ENCODE measurements around the gene LRRTM4. TPM values are rescaled to one million over a fixed set of nuclear protein-coding genes. Genes with fewer than 3 reads are reported as not detected.

LRRTM4 gene
- total RNA-seq, 1 donor from 2014 or later = not detected

DNA sequence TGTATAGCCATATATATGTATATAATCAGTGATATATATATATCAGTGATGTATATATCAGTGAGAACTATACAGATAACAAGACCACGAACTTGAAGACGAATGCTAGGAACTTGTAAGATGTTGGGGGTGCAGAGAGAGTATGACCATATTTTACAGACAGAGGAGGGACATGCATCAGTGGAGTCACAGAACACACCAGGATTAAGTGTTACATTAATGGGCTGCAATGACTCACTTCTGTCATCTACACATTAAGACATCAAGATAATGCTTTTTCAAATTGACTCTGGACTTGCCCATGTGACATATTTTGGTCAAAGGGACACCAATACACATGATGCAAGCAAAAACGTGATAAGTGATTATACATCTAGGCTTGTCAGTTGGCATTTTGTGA lies 501.0 kb downstream of the LRRTM4 start:
- H3K4me3 Mint-ChIP-seq = no peak overlapping the region
- no peak overlapping the region for H3K27ac Mint-ChIP-seq
- no peaks in the 10 kb centered on the region for H3K27me3 Mint-ChIP-seq
- H3K9me3 Mint-ChIP-seq = peaks cover 2% of the 10 kb centered on the region
- TF ChIP-seq, protein P1, sequence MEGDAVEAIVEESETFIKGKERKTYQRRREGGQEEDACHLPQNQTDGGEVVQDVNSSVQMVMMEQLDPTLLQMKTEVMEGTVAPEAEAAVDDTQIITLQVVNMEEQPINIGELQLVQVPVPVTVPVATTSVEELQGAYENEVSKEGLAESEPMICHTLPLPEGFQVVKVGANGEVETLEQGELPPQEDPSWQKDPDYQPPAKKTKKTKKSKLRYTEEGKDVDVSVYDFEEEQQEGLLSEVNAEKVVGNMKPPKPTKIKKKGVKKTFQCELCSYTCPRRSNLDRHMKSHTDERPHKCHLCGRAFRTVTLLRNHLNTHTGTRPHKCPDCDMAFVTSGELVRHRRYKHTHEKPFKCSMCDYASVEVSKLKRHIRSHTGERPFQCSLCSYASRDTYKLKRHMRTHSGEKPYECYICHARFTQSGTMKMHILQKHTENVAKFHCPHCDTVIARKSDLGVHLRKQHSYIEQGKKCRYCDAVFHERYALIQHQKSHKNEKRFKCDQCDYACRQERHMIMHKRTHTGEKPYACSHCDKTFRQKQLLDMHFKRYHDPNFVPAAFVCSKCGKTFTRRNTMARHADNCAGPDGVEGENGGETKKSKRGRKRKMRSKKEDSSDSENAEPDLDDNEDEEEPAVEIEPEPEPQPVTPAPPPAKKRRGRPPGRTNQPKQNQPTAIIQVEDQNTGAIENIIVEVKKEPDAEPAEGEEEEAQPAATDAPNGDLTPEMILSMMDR (IDR thresholded peaks at IDR 0.05) = no peak
- intact Hi-C loops (cut with micrococcal nuclease) = no loop called here
- ChIA-PET POLR2A (interaction anchor here (0.6 kb wide), 1 partner anchor 9 kb away, joined by 3 read pairs; no protein-coding TSS in a partner anchor), CTCF (no interaction called here)
- DNase-seq = no peak
- ATAC-seq (ENCODE audit: low read depth) = no peak
- H3K4me1 Mint-ChIP-seq = no peaks in the 10 kb centered on the region
- H3K36me3 Mint-ChIP-seq (ENCODE audit: low read depth) = no peaks in the 10 kb centered on the region

DNA sequence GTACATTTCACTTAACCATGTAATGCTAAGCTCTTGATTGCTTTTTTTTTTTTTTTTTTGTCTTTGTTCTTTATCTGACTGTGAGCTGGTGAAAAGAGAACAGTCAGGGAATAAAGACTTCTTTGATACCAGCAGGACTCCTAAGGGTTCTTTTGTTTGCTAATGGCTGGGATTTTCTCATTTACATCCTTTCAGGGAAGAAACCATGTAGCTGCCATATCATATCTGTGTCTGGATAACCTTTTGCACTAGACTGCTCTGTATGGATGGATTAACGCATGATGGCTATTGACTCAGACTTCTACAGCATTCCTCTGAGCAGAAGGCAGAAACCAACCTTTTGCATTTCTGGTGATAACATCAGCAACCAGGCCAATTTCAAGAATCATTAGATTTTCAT lies 504.0 kb downstream of the LRRTM4 start:
- Mint-ChIP-seq H3K9me3 (peaks cover 2% of the 10 kb centered on the region), H3K27me3 (no peaks in the 10 kb centered on the region), H3K4me1 (no peaks in the 10 kb centered on the region), H3K27ac (no peak overlapping the region), H3K36me3 (ENCODE audit: low read depth) (no peaks in the 10 kb centered on the region), H3K4me3 (no peak overlapping the region)
- ChIA-PET POLR2A (no interaction called here), CTCF (no interaction called here)
- ATAC-seq (ENCODE audit: low read depth) (no peak), DNase-seq (no peak)
- TF ChIP-seq, protein P1 (IDR thresholded peaks at IDR 0.05) = no peak
- intact Hi-C loops (cut with micrococcal nuclease) = no loop called here

DNA sequence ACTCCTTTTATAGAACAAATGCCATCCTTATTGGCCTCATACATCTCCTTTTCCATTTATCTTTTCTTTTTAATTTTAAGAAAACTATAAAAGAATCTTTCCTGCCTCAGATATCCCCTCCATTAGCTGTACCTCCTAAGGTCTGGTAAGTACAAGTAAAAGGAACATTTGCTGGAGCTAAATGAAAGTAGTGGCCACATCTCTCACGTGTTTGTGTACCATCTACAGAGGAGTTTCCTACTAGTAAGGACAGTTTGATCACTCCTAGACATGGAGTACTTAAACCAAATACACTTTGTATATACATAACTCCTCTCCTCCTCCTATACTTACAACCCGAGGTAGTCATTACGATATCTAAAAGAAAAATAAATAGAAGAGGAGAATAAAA lies 504.8 kb downstream of the LRRTM4 start:
- POLR2A ChIA-PET = no interaction called here

GRCh38 chr2:77016443-77017354 lies 505.5 kb downstream of the LRRTM4 start:
- H3K27me3 Mint-ChIP-seq = no peaks in the 10 kb centered on the region
- H3K9me3 Mint-ChIP-seq = no peaks in the 10 kb centered on the region
- ChIA-PET POLR2A (no interaction called here), CTCF (no interaction called here)
- H3K36me3 Mint-ChIP-seq (ENCODE audit: low read depth) = no peaks in the 10 kb centered on the region
- TF ChIP-seq, protein P1 (IDR thresholded peaks at IDR 0.05) = no peak
- H3K4me3 Mint-ChIP-seq = no peak overlapping the region
- no peak for ATAC-seq (ENCODE audit: low read depth)
- no peak overlapping the region for H3K27ac Mint-ChIP-seq
- intact Hi-C loops (cut with micrococcal nuclease) = no loop called here
- DNase-seq = no peak
- no peaks in the 10 kb centered on the region for H3K4me1 Mint-ChIP-seq

More for the DNA sequence above, 504.8 kb downstream of the LRRTM4 start:
- Mint-ChIP-seq H3K9me3 (peaks cover 2% of the 10 kb centered on the region), H3K27ac (no peak overlapping the region), H3K36me3 (ENCODE audit: low read depth) (no peaks in the 10 kb centered on the region), H3K27me3 (no peaks in the 10 kb centered on the region), H3K4me3 (no peak overlapping the region), H3K4me1 (no peaks in the 10 kb centered on the region)
- DNase-seq (no peak), ATAC-seq (ENCODE audit: low read depth) (no peak)
- CTCF ChIA-PET = no interaction called here
- intact Hi-C loops (cut with micrococcal nuclease) = no loop called here
- TF ChIP-seq, protein P1 (IDR thresholded peaks at IDR 0.05) = no peak

GRCh38 chr2:77013953-77014352 lies 508.2 kb downstream of the LRRTM4 start:
- POLR2A ChIA-PET = no interaction called here
- CTCF ChIA-PET = no interaction called here
- intact Hi-C loops (cut with micrococcal nuclease) = no loop called here
- Mint-ChIP-seq H3K27ac (no peak overlapping the region), H3K4me3 (no peak overlapping the region), H3K27me3 (no peaks in the 10 kb centered on the region), H3K4me1 (no peaks in the 10 kb centered on the region), H3K9me3 (no peaks in the 10 kb centered on the region), H3K36me3 (ENCODE audit: low read depth) (no peaks in the 10 kb centered on the region)
- ATAC-seq (ENCODE audit: low read depth) (no peak), DNase-seq (no peak)
- TF ChIP-seq, protein P1 (IDR thresholded peaks at IDR 0.05) = no peak

Measured in activated B cell treated with CpG ODN at 0.5 μM for 24 hours (primary cell).